NCI-H748 (cell line): ENCODE measurements around the gene ADD2.
A peak's percentile ranks its signal among the peaks of the same experiment; 100 is the strongest.

Experiments
- DNase-seq: peaks from one replicate; lab custom pipeline; 2025; ENCODE audit not compliant: unreplicated experiment; lab: John Stamatoyannopoulos, UW

ADD2 gene

GRCh38 chr2:70785137-70785911, 17.3 kb upstream of the ADD2 start:
- DNase-seq, result peak; percentile 29

- no peak for DNase-seq
Measured at GRCh38 chr2:70784320-70784719, 16.3 kb upstream of the ADD2 start.

GRCh38 chr2:70779911-70780545, 12.0 kb upstream of the ADD2 start:
- no peak for DNase-seq

GRCh38 chr2:70779491-70779890, 11.5 kb upstream of the ADD2 start:
- DNase-seq, result no peak

- DNase-seq, result no peak
Measured at GRCh38 chr2:70778676-70779075, 10.7 kb upstream of the ADD2 start.

- no peak for DNase-seq
Measured at GRCh38 chr2:70777450-70777849, 9.4 kb upstream of the ADD2 start.

GRCh38 chr2:70776266-70776665, 8.3 kb upstream of the ADD2 start:
- DNase-seq, result no peak

- DNase-seq, result no peak
Measured at GRCh38 chr2:70775141-70775540, 7.1 kb upstream of the ADD2 start.

GRCh38 chr2:70772486-70773155, 4.6 kb upstream of the ADD2 start:
- no peak for DNase-seq

GRCh38 chr2:70771446-70771845, 3.4 kb upstream of the ADD2 start:
- no peak for DNase-seq

- DNase-seq, result no peak
Measured at GRCh38 chr2:70769450-70769849, 1.4 kb upstream of the ADD2 start.

- no peak for DNase-seq
Measured at GRCh38 chr2:70768590-70769085, 638 bp upstream of the ADD2 start.

GRCh38 chr2:70767079-70767698, 811 bp downstream of the ADD2 start:
- DNase-seq, result peak; percentile 83

GRCh38 chr2:70766357-70767078, 1.5 kb downstream of the ADD2 start:
- peak; percentile 30 for DNase-seq

- no peak for DNase-seq
Measured at GRCh38 chr2:70765507-70765906, 2.5 kb downstream of the ADD2 start.

- no peak for DNase-seq
Measured at GRCh38 chr2:70759446-70759845, 8.6 kb downstream of the ADD2 start.

- DNase-seq, result no peak
Measured at GRCh38 chr2:70757966-70758365, 10.0 kb downstream of the ADD2 start.

- DNase-seq, result no peak
Measured at GRCh38 chr2:70757360-70757759, 10.6 kb downstream of the ADD2 start.

GRCh38 chr2:70756128-70756527, 11.9 kb downstream of the ADD2 start:
- DNase-seq, result no peak

GRCh38 chr2:70753902-70754301, 14.1 kb downstream of the ADD2 start:
- peak; percentile 37 for DNase-seq

GRCh38 chr2:70753031-70753430, 15.0 kb downstream of the ADD2 start:
- DNase-seq, result no peak
